NCI-H1930 (cell line): ENCODE data around the gene PCNX1.

ENCODE experiments used
- DNase-seq, 2 experiments: peaks; one replicate each; lab custom pipeline; 2025; lab: John Stamatoyannopoulos, UW

The PCNX1 gene

DNA sequence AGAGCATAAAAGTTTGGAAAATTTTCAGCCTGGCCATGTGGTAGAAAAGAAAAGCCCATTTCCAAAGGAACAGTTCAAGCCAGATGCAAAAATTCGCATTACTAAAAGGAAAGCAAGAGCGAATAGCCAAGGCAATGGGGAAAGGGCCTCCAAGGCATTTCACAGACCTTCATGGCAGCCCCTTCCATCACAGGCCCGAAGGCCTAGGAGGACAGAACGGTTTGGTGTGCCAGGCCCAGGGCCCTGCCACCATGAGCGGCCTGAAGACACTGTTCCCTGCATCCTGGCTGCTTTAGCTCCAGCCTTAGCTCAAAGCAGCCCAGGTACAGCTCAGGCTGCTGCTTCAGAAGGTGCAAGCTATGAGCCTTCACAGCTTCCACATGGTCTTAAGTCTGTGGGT, 243.5 kb downstream of the PCNX1 start:
- no peak for DNase-seq

DNA sequence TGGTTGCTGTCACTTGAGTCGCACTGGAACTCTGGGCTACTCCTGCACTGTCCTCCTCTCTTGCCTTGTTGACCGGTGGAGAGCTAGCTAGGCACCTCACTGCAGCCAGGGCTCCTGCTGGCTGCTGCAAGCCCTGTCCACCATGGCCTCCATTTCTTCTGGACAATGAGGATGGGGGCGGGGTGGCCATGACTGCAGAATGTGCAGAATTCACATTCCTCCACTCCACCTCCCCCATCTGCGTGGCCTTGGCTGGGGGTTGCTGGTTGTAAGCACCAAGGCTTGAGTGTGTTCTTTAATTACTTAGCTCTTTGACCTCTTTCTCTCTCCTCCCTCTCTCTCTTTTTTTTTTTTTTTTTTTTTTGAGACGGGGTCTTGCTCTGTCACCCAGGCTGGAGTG, 248.5 kb downstream of the PCNX1 start:
- no peak for DNase-seq

DNA sequence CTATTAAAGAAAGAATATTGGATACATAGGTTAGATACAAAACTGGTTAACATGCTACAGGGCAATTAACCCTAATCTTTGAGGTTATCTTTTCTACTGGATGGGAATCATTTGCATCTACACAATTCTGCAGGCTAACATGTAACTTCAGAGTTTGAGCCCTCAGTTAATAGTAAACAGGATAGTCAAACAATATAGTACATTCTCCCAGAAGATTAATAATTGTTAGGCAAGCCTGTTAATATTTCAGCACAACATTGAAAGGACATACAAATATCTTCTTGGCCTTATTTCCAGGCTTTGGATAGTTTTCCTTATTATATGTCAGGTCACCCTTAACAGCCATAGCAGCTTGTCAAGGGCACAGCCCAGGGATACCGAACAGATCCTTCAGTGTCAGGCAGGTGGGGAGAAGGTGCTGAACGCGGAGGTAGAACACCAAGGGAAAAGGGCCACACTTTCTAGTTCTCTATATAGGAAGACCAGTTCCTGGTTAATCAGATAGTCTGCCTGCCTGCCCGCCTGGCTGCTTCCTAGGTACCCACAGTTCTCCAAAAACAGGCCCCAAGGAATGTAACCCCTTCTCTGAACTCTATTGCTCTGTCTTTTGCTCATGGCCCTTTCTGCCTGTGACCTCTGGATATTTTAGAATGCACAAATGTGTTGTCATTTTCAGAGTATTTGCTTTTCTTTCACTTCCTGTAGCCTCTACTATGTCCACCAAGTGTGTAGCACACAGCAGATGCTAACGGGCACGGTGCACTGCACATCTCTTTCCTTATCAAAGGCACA, 256.0 kb downstream of the PCNX1 start:
- no peak for DNase-seq

- no peak for DNase-seq
These were observed 256.8 kb downstream of the PCNX1 start for GRCh38 chr14:71163842-71164629.
